Naive thymus-derived CD8-positive, alpha-beta T cell (primary cell): ENCODE results near the gene ADSL. TPM values are rescaled to one million over a fixed set of nuclear protein-coding genes. Genes with fewer than 3 reads are reported as not detected.

ENCODE experiments used
- ATAC-seq, 2 donors: fragments of 150-1000 bp; cut with Tn5 transposase in 1 of 2; sonication (Bioruptor Pico), chemical (Tn5 transposase) in 1 of 2; 1 replicate in 1 of 2; 2 replicates in 1 of 2; pipeline ENCODE4 v1.10.0; 2021; ENCODE audit warnings: mild to moderate bottlenecking in 2 of 2, moderate library complexity in 2 of 2
- POLR2A ChIA-PET: fragments of 350-600 bp; sonication (Branson Sonifier 250); formaldehyde crosslinking; loops from one replicate; lab custom pipeline; 2021; ENCODE audit warnings: antibody characterized with exemption; lab: Charles Lee
- DNase-seq, 10 donors: peaks; one replicate each; pipeline versions ENCODE4 v3.0.0 to v3.0.0-alpha.2; 2020 to 2022
- H3K27ac Mint-ChIP-seq, 10 donors: one replicate each; pipeline ENCODE4 v1.8.0; 2020 to 2022; ENCODE audit warnings: mild to moderate bottlenecking in 10 of 10, mixed read lengths in 10 of 10, moderate library complexity in 4 of 10, inconsistent platforms in 1 of 10
- H3K27me3 Mint-ChIP-seq, 5 donors: one replicate each; pipeline ENCODE4 v1.8.0; 2021 to 2022; ENCODE audit warnings: mixed read lengths in 5 of 5
- H3K36me3 Mint-ChIP-seq, 3 donors: one replicate each; pipeline ENCODE4 v1.8.0; 2020 to 2022; ENCODE audit warnings: mixed read lengths in 3 of 3, mild to moderate bottlenecking in 2 of 3, inconsistent platforms in 1 of 3
- H3K4me1 Mint-ChIP-seq, 4 donors: one replicate each; pipeline ENCODE4 v1.8.0; 2021 to 2022; ENCODE audit warnings: mixed read lengths in 4 of 4
- H3K4me3 Mint-ChIP-seq, 10 donors: one replicate each; pipeline ENCODE4 v1.8.0; 2020 to 2022; ENCODE audit warnings: mild to moderate bottlenecking in 10 of 10, mixed read lengths in 10 of 10, moderate library complexity in 6 of 10, inconsistent platforms in 1 of 10
- H3K9me3 Mint-ChIP-seq, 9 donors: one replicate each; pipeline ENCODE4 v1.8.0; 2020 to 2022; ENCODE audit warnings: mixed read lengths in 9 of 9, mild to moderate bottlenecking in 3 of 9, inconsistent platforms in 1 of 9, moderate library complexity in 1 of 9
- polyA plus RNA-seq, 3 donors: library from polyadenylated mRNA; unstranded; fragments of 300-500 nt; fragmentation: Illumina TruSeq; gene quantifications; one replicate each; pipeline ENCODE4 v1.2.3, GENCODE V29; 2021
- total RNA-seq, 8 experiments: library from RNA in 2 of 8; stranded (reverse) in 2 of 8; gene quantifications; one replicate each; pipeline ENCODE4 v1.2.3 and lab custom pipeline; 2021 to 2026

ADSL gene
- total and polyA plus RNA-seq, 5 experiments from 2014 or later = 63.2 to 130 (median 97.0) TPM

DNA sequence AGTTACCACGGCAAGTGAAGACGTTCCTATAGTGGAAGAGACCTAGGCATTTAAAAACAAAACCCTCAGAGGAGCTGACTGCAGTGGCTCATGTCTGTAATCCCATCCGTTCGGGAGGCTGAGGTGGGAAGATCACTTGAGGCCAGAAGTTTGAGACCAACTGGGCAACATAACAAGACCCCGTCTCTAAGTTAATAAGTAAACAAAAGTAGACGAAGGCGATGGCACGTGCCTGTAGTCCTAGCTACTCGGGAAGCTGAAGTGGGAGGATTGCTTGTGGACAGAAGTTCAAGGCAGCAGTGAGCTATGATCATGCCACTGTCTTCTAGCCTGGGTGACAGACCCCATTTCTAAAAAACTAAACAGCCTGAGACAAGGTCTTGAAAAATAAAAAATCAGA lies 3.8 kb upstream of the ADSL start:
- ATAC-seq = no peak
- no peaks in the 10 kb centered on the region for H3K27me3 Mint-ChIP-seq
- no peak for DNase-seq
- peak overlapping the region in 8 of 10 donors; percentile 24 to 77 (median 56) for H3K4me3 Mint-ChIP-seq
- peaks cover 39 to 68% (median 59%) of the 10 kb centered on the region in 4 donors for H3K4me1 Mint-ChIP-seq
- no peaks in the 10 kb centered on the region for H3K9me3 Mint-ChIP-seq
- peak overlapping the region; percentile 31 to 91 (median 79) for H3K27ac Mint-ChIP-seq
- peaks cover 0 to 8% (median 0%) of the 10 kb centered on the region in 3 donors for H3K36me3 Mint-ChIP-seq
- POLR2A ChIA-PET = interaction anchor here (0.6 to 10.6 kb wide), 4 partner anchors 13 to 140 kb away, joined by 3 to 189 read pairs (median 3); no protein-coding TSS in a partner anchor

DNA sequence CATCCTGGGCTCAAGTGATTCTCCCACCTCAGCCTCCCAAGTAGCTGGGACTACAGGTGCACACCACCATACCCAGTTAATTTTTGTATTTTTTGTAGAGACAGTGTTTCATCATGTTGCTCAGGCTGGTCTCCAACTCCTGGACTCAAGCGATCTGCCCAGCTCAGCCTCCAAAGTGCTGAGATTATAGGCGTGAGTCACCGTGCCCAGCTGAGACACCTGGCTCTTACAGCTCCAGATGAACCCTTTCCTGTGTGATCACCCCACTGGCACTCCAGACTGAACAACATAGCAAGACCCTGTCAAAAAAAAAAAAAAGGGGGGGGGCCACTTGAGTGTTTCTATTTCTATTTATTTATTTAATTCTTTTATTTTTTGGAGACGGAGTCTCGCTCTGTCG lies 1.0 kb upstream of the ADSL start:
- no peaks in the 10 kb centered on the region for H3K9me3 Mint-ChIP-seq
- peaks cover 30 to 73% (median 55%) of the 10 kb centered on the region in 4 donors for H3K4me1 Mint-ChIP-seq
- no peaks in the 10 kb centered on the region for H3K27me3 Mint-ChIP-seq
- H3K4me3 Mint-ChIP-seq = peak overlapping the region; percentile 91 to 99 (median 97)
- H3K36me3 Mint-ChIP-seq = peaks cover 0 to 21% (median 5%) of the 10 kb centered on the region in 3 donors
- POLR2A ChIA-PET = interaction anchor here (0.6 to 10.6 kb wide), 22 partner anchors 10 to 1026 kb away, joined by 3 to 189 read pairs (median 4); partner anchors contain the start of gene RPL3
- no peak for DNase-seq
- no peak for ATAC-seq
- H3K27ac Mint-ChIP-seq = peak overlapping the region; percentile 95 to 99 (median 98)

DNA sequence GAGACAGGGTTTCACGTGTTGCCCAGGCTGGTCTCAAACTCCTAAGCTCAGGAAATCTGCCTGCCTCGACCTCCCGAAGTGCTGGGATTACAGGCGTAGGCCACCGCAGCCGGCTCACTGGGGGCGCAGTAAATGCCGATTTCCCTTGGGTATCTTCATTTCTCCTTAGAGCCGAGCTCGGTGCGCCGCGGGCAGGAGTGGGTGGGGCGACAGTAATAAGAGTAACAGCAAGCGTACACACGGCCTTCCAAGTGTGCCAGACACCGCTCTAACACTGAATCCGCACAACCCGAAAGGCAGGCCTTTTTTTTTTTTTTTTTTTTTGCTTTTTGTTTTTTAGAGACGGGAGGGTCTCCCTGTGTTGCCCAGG lies 500 bp upstream of the ADSL start:
- peaks cover 28 to 70% (median 52%) of the 10 kb centered on the region in 4 donors for H3K4me1 Mint-ChIP-seq
- H3K36me3 Mint-ChIP-seq = peaks cover 0 to 25% (median 5%) of the 10 kb centered on the region in 3 donors

DNA sequence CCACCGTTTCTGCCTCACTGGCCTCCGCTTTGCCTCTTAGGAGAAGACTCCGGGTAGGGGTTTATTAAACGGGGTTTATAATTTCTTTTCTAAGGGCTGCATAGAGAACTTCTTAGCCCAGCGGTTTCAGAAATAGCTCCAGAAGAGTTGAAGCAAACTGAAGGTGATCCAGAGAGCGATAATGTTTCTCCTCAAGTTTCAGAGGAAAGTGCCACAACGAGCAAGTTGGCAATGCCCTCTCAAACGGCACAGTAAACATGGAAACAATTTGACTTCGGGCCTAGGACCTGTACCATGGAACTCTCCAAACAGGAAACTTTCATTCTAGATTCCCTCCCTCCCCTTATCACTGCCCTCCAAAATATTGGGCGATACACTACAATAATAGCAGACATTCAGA lies 1.0 kb downstream of the ADSL start:
- no peak for ATAC-seq

More for the DNA sequence above, 500 bp upstream of the ADSL start:
- Mint-ChIP-seq H3K27ac (peak overlapping the region; percentile 95 to 99 (median 98)), H3K9me3 (no peaks in the 10 kb centered on the region), H3K4me3 (peak overlapping the region; percentile 91 to 99 (median 97)), H3K27me3 (no peaks in the 10 kb centered on the region)
- ATAC-seq = peak; percentile 58 to 60
- POLR2A ChIA-PET = interaction anchor here (0.6 to 10.6 kb wide), 22 partner anchors 11 to 1026 kb away, joined by 3 to 189 read pairs (median 4); partner anchors contain the start of gene RPL3
- DNase-seq = peak in 9 of 10 donors; percentile 6 to 75 (median 51)

DNA sequence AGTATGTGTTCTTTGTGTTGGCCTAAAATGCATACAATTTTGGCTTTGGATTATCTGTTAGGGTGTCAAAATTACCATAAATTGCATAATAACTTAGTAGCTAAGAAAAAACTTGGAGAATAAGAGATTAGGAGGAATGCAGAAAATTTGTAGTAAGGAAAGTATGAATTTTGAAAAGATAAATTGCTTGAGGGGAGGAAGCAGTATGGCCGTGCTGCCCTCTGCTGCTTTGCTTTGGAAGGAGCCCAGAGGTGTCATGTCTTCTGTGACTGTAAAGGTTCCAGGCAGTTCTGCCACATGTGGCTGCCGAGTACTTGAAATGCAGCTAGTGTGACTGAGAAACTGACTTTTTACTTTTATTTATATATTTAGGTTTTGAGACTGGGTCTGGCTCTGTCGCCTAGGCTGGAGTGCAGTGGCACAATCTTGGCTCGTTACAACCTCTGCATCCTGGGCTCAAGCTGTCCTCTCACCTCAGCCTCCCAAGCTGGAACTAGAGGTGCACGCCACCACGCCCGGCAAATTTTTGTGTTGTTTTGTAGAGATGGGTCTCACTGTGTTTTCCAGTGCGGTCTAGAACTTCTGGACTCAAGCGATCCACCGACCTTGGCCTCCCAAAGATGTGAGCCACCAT lies 1.8 kb downstream of the ADSL start:
- Mint-ChIP-seq H3K27ac (peak overlapping the region; percentile 49 to 99 (median 98)), H3K36me3 (peaks cover 4 to 48% (median 5%) of the 10 kb centered on the region in 3 donors), H3K4me3 (peak overlapping the region; percentile 91 to 99 (median 97)), H3K4me1 (peaks cover 15 to 56% (median 39%) of the 10 kb centered on the region in 4 donors), H3K9me3 (no peaks in the 10 kb centered on the region), H3K27me3 (no peaks in the 10 kb centered on the region)
- DNase-seq (peak; percentile 45 to 83 (median 66)), ATAC-seq (peak; percentile 33 to 49)
- POLR2A ChIA-PET = interaction anchor here (0.6 to 10.6 kb wide), 13 partner anchors 13 to 309 kb away, joined by 3 to 189 read pairs (median 4); partner anchors contain the start of gene TNRC6B

More for the DNA sequence above, 1.0 kb downstream of the ADSL start:
- Mint-ChIP-seq H3K27ac (peak overlapping the region; percentile 89 to 99 (median 98)), H3K36me3 (peaks cover 4 to 40% (median 5%) of the 10 kb centered on the region in 3 donors), H3K9me3 (no peaks in the 10 kb centered on the region), H3K27me3 (no peaks in the 10 kb centered on the region), H3K4me3 (peak overlapping the region; percentile 91 to 99 (median 97)), H3K4me1 (peaks cover 21 to 59% (median 43%) of the 10 kb centered on the region in 4 donors)
- POLR2A ChIA-PET = interaction anchor here (0.6 to 10.6 kb wide), 19 partner anchors 12 to 451 kb away, joined by 3 to 189 read pairs (median 4); partner anchors contain the start of gene TNRC6B
- DNase-seq = no peak

DNA sequence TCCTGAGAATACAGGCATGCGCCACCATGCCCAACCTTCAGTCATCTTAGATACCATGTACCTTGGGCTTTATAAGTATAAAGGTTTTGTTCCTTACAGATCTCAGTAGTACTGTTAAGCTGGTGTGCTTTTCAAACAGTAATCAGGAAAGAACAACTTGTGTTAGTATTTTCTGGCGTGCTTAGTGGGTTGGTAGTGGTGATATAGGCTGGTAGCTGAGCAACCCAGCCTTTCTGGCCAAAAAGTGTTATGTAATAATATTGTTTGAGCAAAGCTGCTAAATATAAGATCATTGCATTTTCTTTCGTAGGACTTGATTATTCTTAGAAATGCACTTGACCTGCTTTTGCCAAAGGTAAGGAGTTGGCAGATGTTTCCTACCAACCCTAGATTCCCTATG lies 6.5 kb downstream of the ADSL start:
- no peak for DNase-seq
- Mint-ChIP-seq H3K27ac (no peak overlapping the region), H3K4me3 (no peak overlapping the region), H3K4me1 (peaks cover 8 to 39% (median 19%) of the 10 kb centered on the region in 4 donors), H3K36me3 (peaks cover 5 to 87% (median 11%) of the 10 kb centered on the region in 3 donors), H3K27me3 (no peaks in the 10 kb centered on the region), H3K9me3 (no peaks in the 10 kb centered on the region)
- no peak for ATAC-seq
- POLR2A ChIA-PET = interaction anchor here (0.7 kb wide), 1 partner anchor 134 kb away, joined by 3 read pairs; no protein-coding TSS in a partner anchor

DNA sequence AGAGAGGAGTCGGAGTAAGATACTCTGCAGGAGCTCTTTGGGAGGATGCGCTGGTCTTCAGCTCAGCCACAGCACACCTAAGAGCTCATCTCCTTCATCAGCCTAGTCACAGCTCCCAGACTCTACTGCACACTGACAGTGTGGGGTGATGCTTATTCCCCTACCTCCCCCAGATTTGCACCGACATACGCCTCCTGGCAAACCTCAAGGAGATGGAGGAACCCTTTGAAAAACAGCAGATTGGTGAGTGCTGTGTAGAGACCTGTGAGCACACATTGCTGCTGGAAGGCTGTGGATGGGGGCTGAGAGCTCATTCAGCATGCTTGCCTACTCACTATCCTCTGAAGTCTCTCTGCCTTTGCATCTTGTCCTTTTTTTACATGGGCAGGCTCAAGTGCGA lies 14.8 kb downstream of the ADSL start:
- POLR2A ChIA-PET = interaction anchor here (1.0 to 1.4 kb wide), 4 partner anchors 9 to 54 kb away, joined by 3 read pairs; partner anchors contain the start of gene SGSM3
- peaks cover 0 to 14% (median 6%) of the 10 kb centered on the region in 4 donors for H3K4me1 Mint-ChIP-seq
- no peaks in the 10 kb centered on the region for H3K27me3 Mint-ChIP-seq
- H3K9me3 Mint-ChIP-seq = no peaks in the 10 kb centered on the region
- no peak overlapping the region for H3K4me3 Mint-ChIP-seq
- H3K27ac Mint-ChIP-seq = peak overlapping the region in 3 of 10 donors; percentile 34 to 73 (median 48)
- no peak for ATAC-seq
- peaks cover 17 to 95% (median 60%) of the 10 kb centered on the region in 3 donors for H3K36me3 Mint-ChIP-seq
- DNase-seq = no peak

DNA sequence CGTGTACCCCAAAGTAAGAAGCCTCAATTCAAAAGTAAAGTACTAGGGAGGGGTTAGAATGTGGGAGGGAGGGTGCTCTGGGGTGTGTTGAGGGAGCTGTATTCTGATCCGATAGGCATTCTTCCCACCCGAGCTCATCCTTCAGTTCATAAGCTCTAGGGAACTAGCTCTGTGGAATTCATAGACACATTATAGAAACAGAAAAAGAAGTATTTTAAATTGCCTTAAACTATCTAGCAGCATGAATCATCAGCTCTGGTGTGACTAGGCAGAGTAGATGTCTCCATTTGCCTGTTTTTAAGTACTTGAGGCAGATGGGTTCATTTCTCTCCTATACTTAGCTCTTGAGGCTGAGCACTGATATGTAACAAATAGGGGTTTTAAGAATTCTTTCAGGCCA lies 16.8 kb downstream of the ADSL start:
- Mint-ChIP-seq H3K36me3 (peaks cover 17 to 100% (median 65%) of the 10 kb centered on the region in 3 donors), H3K27me3 (no peaks in the 10 kb centered on the region), H3K4me1 (peaks cover 0 to 14% (median 4%) of the 10 kb centered on the region in 4 donors), H3K27ac (peak overlapping the region in 5 of 10 donors; percentile 48 to 73 (median 60)), H3K9me3 (no peaks in the 10 kb centered on the region), H3K4me3 (no peak overlapping the region)
- POLR2A ChIA-PET = interaction anchor here (0.6 kb wide), 1 partner anchor 138 kb away, joined by 4 read pairs; no protein-coding TSS in a partner anchor
- DNase-seq (no peak), ATAC-seq (no peak)

DNA sequence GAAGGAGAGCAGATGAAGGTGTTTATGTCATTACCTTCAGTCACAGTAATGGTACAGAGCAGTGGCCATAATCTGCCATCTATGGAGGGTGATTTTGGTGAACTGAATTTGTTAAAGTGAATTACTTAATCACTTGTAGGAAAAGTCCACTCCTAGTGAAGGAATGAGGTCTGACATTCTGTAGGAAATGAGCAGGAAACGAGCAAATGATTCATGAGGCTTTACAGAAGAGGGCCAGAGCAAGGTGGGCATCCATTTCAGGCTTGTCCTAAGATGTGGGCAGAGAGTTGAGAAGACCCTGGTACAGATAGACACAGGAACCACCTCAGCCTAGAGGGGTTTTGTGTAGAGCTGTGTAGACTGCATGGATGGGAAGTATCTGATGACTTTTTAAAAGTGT lies 18.1 kb downstream of the ADSL start:
- Mint-ChIP-seq H3K4me1 (peaks cover 0 to 14% (median 4%) of the 10 kb centered on the region in 4 donors), H3K9me3 (no peaks in the 10 kb centered on the region), H3K27ac (peak overlapping the region in 7 of 10 donors; percentile 4 to 84 (median 22)), H3K4me3 (no peak overlapping the region), H3K36me3 (peaks cover 17 to 98% (median 57%) of the 10 kb centered on the region in 3 donors), H3K27me3 (no peaks in the 10 kb centered on the region)
- ATAC-seq (no peak), DNase-seq (no peak)
- POLR2A ChIA-PET = interaction anchor here (0.9 to 1.3 kb wide), 2 partner anchors 15 to 36 kb away, joined by 3 to 6 read pairs; no protein-coding TSS in a partner anchor

DNA sequence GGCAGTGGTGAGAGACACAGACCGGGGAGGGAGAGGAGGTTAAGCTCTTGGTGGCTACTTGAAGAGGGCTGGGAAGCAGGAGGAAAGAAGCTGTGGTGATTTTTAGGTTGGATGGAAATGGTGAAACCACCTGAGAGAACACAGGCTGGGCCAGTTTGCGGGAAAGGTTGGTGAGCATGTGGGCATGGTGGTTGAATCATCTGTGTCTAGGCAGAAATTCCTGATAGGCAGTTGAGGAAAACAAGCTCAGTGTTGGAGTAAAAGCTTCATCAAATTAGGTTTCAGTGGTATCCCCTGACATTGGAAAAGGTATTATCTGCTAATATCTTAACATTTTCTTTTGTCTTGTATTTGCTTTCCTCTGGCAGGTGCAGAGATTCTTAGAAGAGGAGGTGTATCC lies 19.8 kb downstream of the ADSL start:
- peaks cover 0 to 15% (median 7%) of the 10 kb centered on the region in 4 donors for H3K4me1 Mint-ChIP-seq
- H3K9me3 Mint-ChIP-seq = no peaks in the 10 kb centered on the region
- DNase-seq = no peak
- H3K27ac Mint-ChIP-seq = peak overlapping the region in 8 of 10 donors; percentile 4 to 82 (median 62)
- H3K4me3 Mint-ChIP-seq = no peak overlapping the region
- no peak for ATAC-seq
- POLR2A ChIA-PET = interaction anchor here (0.8 to 1.1 kb wide), 2 partner anchors 8 to 53 kb away, joined by 3 read pairs; no protein-coding TSS in a partner anchor
- H3K27me3 Mint-ChIP-seq = no peaks in the 10 kb centered on the region
- H3K36me3 Mint-ChIP-seq = peaks cover 17 to 82% (median 55%) of the 10 kb centered on the region in 3 donors

DNA sequence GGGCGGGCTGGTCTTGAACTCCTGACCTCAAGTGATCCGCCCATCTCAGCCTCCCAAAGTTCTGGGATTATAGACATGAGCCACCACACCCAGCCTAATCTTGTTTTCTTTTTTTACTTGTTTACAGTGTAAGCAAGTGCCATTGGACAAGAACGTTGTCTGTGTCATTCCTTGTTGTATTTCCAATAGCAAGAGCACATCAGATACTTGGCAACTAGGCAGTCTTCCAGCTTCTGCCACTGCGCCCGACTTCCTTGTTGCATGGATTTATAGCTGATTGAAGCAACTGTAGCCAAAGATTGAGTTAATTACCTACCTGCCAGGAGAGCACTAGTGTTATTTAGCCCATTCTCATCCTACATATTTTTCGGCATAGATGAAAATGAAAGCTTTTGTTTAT lies 21.0 kb downstream of the ADSL start:
- Mint-ChIP-seq H3K4me1 (peaks cover 8 to 14% (median 12%) of the 10 kb centered on the region in 4 donors), H3K36me3 (peaks cover 7 to 71% (median 43%) of the 10 kb centered on the region in 3 donors), H3K27ac (peak overlapping the region in 1 of 10 donors; percentile 7), H3K4me3 (no peak overlapping the region), H3K9me3 (no peaks in the 10 kb centered on the region), H3K27me3 (no peaks in the 10 kb centered on the region)
- POLR2A ChIA-PET = no interaction called here
- no peak for ATAC-seq
- no peak for DNase-seq

DNA sequence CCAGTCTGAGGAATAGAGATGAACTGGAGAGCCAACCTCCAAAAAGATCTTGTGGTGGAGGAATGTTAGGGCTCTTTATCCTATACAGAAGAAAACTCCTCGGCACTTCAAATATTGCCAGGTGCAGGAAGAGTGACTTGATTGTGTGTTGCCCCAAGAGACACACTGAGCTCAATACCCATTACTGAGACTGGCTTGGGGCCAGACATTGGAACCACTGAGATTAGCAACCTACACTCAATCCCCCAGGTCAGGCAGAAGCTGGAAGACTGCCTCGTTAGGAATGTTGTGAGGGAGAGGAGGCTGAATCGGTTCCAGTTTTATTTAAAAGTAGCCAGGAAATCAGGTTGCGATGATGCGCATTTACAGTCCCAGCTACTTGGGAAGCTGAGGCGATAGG lies 21.7 kb downstream of the ADSL start:
- Mint-ChIP-seq H3K27ac (peak overlapping the region in 3 of 10 donors; percentile 7 to 48 (median 38)), H3K4me1 (peaks cover 14 to 18% (median 15%) of the 10 kb centered on the region in 4 donors), H3K36me3 (peaks cover 4 to 69% (median 36%) of the 10 kb centered on the region in 3 donors), H3K9me3 (no peaks in the 10 kb centered on the region), H3K27me3 (no peaks in the 10 kb centered on the region), H3K4me3 (peak overlapping the region in 2 of 10 donors; percentile 20 to 36)
- POLR2A ChIA-PET = no interaction called here
- DNase-seq = no peak
- ATAC-seq = no peak
